PFSK-1 (cell line): ENCODE measurements around the gene MACC1.

Experiments
- POLR2AphosphoS5 ChIP-seq: IDR thresholded peaks from 2 replicates; pipeline ENCODE4 v1.6.1; 2012; ENCODE audit warnings: low read depth, mild to moderate bottlenecking, control low read depth, low read length, moderate library complexity
- REST ChIP-seq, 2 experiments: IDR thresholded peaks; 2 replicates each; pipeline versions ENCODE4 v1.6.1 to v1.8.0; 2011 to 2012; ENCODE audit warnings: low read depth in 2 of 2, low read length in 2 of 2, control low read depth in 1 of 2, inconsistent platforms in 1 of 2, mild to moderate bottlenecking in 1 of 2, moderate library complexity in 1 of 2; ENCODE audit not compliant: insufficient read depth in 1 of 2

- TF ChIP-seq POLR2AphosphoS5 (no peak), REST (IDR thresholded peaks at IDR 0.05; ENCODE audit: insufficient read depth in 1 of 2, low read depth in 2 of 2, low read length in 2 of 2) (no peak)
Observed at GRCh38 chr7:20233362-20233761, 16.2 kb upstream of the MACC1 start.
